GM23338 (cell line): ENCODE measurements around the gene SEC22B. TPM values are rescaled to one million over a fixed set of nuclear protein-coding genes. Genes with fewer than 3 reads are reported as not detected.
A peak's percentile ranks its signal among the peaks of the same experiment; 100 is the strongest.
"Not testable (repeated sequence)": the region's sequence is repeated elsewhere in the genome, so short reads cannot be mapped to it uniquely, and the experiment has no call there.

Experiments
- ATAC-seq: fragments of 200-7000 bp; cut with Tn5 transposase; 3 replicates; pipeline ENCODE4 v1.9.1; 2020
- DNase-seq: peaks from one replicate; pipeline ENCODE4 v3.0.0-alpha.2; 2015; ENCODE audit warnings: low spot score
- H2AFZ ChIP-seq: fragments of 200-600 bp; sonication (generic); 2 replicates; pipeline ENCODE4 v1.8.0; 2016; ENCODE audit warnings: antibody characterized with exemption, mild to moderate bottlenecking, moderate library complexity
- H3F3A ChIP-seq: fragments of 200-600 bp; sonication (generic); replicated peaks from 2 replicates; pipeline ENCODE4 v1.8.0; 2017; ENCODE audit warnings: antibody characterized with exemption, mixed run types, low read depth
- H3K27ac ChIP-seq: fragments of 200-600 bp; sonication (generic); 2 replicates; pipeline ENCODE4 v1.6.1; 2016; ENCODE audit warnings: low read depth
- H3K27me3 ChIP-seq: fragments of 200-600 bp; sonication (generic); 2 replicates; pipeline ENCODE4 v1.8.0; 2016; ENCODE audit warnings: mild to moderate bottlenecking, mixed run types, moderate library complexity; ENCODE audit not compliant: insufficient read depth
- H3K36me3 ChIP-seq: fragments of 200-600 bp; sonication (generic); 2 replicates; pipeline ENCODE4 v1.8.0; 2016; ENCODE audit warnings: mild to moderate bottlenecking; ENCODE audit not compliant: insufficient read depth
- H3K4me1 ChIP-seq: fragments of 200-600 bp; sonication (generic); 2 replicates; pipeline ENCODE4 v1.8.0; 2016; ENCODE audit warnings: mild to moderate bottlenecking, moderate library complexity; ENCODE audit not compliant: insufficient read depth
- H3K4me2 ChIP-seq: fragments of 200-600 bp; sonication (generic); 2 replicates; pipeline ENCODE4 v1.7.1; 2017; ENCODE audit warnings: mixed run types
- H3K4me3 ChIP-seq: fragments of 200-600 bp; sonication (generic); 2 replicates; pipeline ENCODE4 v1.6.1; 2016; ENCODE audit warnings: mixed run types
- H3K79me2 ChIP-seq: fragments of 200-600 bp; sonication (generic); replicated peaks from 2 replicates; pipeline ENCODE4 v1.8.0; 2017; ENCODE audit warnings: mild to moderate bottlenecking; ENCODE audit not compliant: insufficient read depth
- H3K9me2 ChIP-seq: fragments of 200-600 bp; sonication (generic); 2 replicates; pipeline ENCODE4 v1.8.0; 2017; ENCODE audit not compliant: insufficient read depth
- H4K20me1 ChIP-seq: fragments of 200-600 bp; sonication (generic); replicated peaks from 2 replicates; pipeline ENCODE4 v1.8.0; 2017; ENCODE audit warnings: mild to moderate bottlenecking; ENCODE audit not compliant: insufficient read depth
- H3K27ac Mint-ChIP-seq: 2 replicates; pipeline ENCODE4 v1.8.0; 2020; ENCODE audit warnings: inconsistent platforms, mild to moderate bottlenecking, moderate library complexity, mixed read lengths
- H3K27me3 Mint-ChIP-seq: 3 replicates; pipeline ENCODE4 v1.8.0; 2022; ENCODE audit warnings: low read depth, mild to moderate bottlenecking, moderate library complexity, mixed read lengths, inconsistent platforms; ENCODE audit not compliant: insufficient read depth, poor library complexity
- H3K36me3 Mint-ChIP-seq: 3 replicates; pipeline ENCODE4 v1.8.0; 2021; ENCODE audit warnings: low read depth, mild to moderate bottlenecking, inconsistent platforms, moderate library complexity, mixed read lengths
- H3K4me1 Mint-ChIP-seq: 3 replicates; pipeline ENCODE4 v1.8.0; 2020; ENCODE audit warnings: mild to moderate bottlenecking, inconsistent platforms, mixed read lengths
- H3K4me3 Mint-ChIP-seq: 3 replicates; pipeline ENCODE4 v1.8.0; 2021; ENCODE audit warnings: moderate library complexity, mild to moderate bottlenecking, inconsistent platforms, mixed read lengths
- H3K9me3 Mint-ChIP-seq: 3 replicates; pipeline ENCODE4 v1.8.0; 2020; ENCODE audit warnings: moderate library complexity, mild to moderate bottlenecking, inconsistent platforms, mixed read lengths
- CREB1 ChIP-seq: fragments of 250-450 bp; sonication (Bioruptor Pico); IDR thresholded peaks from 2 replicates; pipeline ENCODE4 v1.5.0; 2020; ENCODE audit warnings: low read depth, mild to moderate bottlenecking, moderate library complexity
- NANOG ChIP-seq: IDR thresholded peaks from 2 replicates; pipeline ENCODE4 v1.6.1; 2016; ENCODE audit warnings: antibody characterized with exemption, borderline replicate concordance
- POLR2AphosphoS5 ChIP-seq: IDR thresholded peaks from 2 replicates; pipeline ENCODE4 v1.6.1; 2016; ENCODE audit warnings: antibody characterized with exemption, low read depth
- STAT1 ChIP-seq: IDR thresholded peaks from one replicate; pipeline ENCODE4 v1.6.1; 2016; ENCODE audit warnings: antibody characterized with exemption; ENCODE audit not compliant: unreplicated experiment
- ZNF462 ChIP-seq: fragments of 250-450 bp; sonication (Bioruptor Pico); IDR thresholded peaks from 2 replicates; pipeline ENCODE4 v1.5.0; 2020; ENCODE audit warnings: mild to moderate bottlenecking, moderate library complexity
- polyA plus RNA-seq: library from polyadenylated mRNA; unstranded; fragments of >200 nt; fragmentation: Nextera tagmentation; extraction: Ambion mirVana; gene quantifications from 2 replicates; pipeline ENCODE4 v1.2.1, GENCODE V29; 2016
- total RNA-seq: library from RNA; depleted of rRNA; stranded (reverse); fragments of >200 nt; shearing (Covaris generic); gene quantifications from 2 replicates; pipeline ENCODE4 v1.2.3, GENCODE V29; 2014
- TF ChIP-seq, protein P1 (sequence below), 2 experiments: fragments of 200-600 bp in 1 of 2; sonication (generic) in 1 of 2; conservative IDR thresholded peaks; 2 replicates each; pipeline versions ENCODE4 v1.5.1 to v1.6.1; 2016 to 2017; ENCODE audit warnings: antibody characterized with exemption in 2 of 2, low read depth in 2 of 2, mild to moderate bottlenecking in 2 of 2, moderate library complexity in 1 of 2

The SEC22B gene
- total and polyA plus RNA-seq, 2 experiments from 2014 or later: 14.2 to 17.6 TPM

DNA sequence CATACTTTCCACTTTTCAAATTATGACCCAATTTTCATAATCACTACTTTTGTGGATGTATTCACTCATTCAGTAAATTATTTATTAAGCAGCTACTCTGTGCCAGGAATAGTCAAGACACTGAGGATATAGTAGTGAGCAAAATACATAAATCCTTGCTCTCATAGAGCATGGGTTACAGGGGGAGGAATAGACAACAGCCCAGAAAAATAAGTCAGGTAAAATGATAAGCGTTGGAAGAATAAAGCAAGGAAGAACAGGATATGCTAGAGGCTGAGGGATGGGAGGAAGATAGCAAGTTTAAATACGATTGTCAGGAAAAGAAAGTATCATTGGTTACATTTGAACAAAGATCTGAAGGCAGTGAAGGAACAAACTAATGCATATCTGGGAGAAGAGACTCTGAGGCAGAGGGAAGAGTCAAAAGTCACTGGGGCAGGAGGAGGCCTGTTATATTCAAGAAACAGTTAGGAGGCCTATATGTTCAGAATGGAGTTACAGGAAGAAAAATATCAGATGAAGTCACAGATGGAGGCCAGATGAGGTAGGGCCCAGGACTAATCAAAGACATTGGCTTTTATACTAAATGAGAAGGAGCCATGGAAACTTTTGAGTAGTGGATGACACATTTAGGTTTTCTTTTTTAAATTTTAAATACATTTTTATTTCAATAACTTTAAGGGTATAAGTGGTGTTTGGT is 42.9 kb downstream of the SEC22B start:
- no peak overlapping the region for H3K27ac ChIP-seq
- H3K4me3 ChIP-seq: no peak overlapping the region
- Mint-ChIP-seq H3K27ac (no peak overlapping the region), H3K27me3 (peaks cover 28% of the 10 kb centered on the region), H3K9me3 (no peaks in the 10 kb centered on the region), H3K4me1 (peaks cover 4% of the 10 kb centered on the region; the same call in 2 of the 3 replicates), H3K4me3 (no peak overlapping the region), H3K36me3 (no peaks in the 10 kb centered on the region)
- H2AFZ ChIP-seq: no peak overlapping the region
- H3K9me2 ChIP-seq: no peaks in the 10 kb centered on the region
- peaks cover 60% of the 10 kb centered on the region for H3K27me3 ChIP-seq
- TF ChIP-seq STAT1 (no peak), NANOG (no peak), ZNF462 (CRISPR knock-in tag) (no peak), CREB1 (CRISPR knock-in tag) (no peak), POLR2AphosphoS5 (no peak)
- TF ChIP-seq, protein P1, sequence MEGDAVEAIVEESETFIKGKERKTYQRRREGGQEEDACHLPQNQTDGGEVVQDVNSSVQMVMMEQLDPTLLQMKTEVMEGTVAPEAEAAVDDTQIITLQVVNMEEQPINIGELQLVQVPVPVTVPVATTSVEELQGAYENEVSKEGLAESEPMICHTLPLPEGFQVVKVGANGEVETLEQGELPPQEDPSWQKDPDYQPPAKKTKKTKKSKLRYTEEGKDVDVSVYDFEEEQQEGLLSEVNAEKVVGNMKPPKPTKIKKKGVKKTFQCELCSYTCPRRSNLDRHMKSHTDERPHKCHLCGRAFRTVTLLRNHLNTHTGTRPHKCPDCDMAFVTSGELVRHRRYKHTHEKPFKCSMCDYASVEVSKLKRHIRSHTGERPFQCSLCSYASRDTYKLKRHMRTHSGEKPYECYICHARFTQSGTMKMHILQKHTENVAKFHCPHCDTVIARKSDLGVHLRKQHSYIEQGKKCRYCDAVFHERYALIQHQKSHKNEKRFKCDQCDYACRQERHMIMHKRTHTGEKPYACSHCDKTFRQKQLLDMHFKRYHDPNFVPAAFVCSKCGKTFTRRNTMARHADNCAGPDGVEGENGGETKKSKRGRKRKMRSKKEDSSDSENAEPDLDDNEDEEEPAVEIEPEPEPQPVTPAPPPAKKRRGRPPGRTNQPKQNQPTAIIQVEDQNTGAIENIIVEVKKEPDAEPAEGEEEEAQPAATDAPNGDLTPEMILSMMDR (conservative IDR thresholded peaks at IDR 0.05; ENCODE audit: low read depth in 2 of 2): no peak
- H3K4me2 ChIP-seq: no peak overlapping the region
- no peaks in the 10 kb centered on the region for H3F3A ChIP-seq
- H3K4me1 ChIP-seq: no peaks in the 10 kb centered on the region; the same call in 1 of the 2 replicates
- ATAC-seq: no peak
- H3K79me2 ChIP-seq: no peaks in the 10 kb centered on the region
- no peaks in the 10 kb centered on the region for H3K36me3 ChIP-seq
- no peak for DNase-seq
- peaks cover 9% of the 10 kb centered on the region; the same call in 1 of the 2 replicates for H4K20me1 ChIP-seq

DNA sequence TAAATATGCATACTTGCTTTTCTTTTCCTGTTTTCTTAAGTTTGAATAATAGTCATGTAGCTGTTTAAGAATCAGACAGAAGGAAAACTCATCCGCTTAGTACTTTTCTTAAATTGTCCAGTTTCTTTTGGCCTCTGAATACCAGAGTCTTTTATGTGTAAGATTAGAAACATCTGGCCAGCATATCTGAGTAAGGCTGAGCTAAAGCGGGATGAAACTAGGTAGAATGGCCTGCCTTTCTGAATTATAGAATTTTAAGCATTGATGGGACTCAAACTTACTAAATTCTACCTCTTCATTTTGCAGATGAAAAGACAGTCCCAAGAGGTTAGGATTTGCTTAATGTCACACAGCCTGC is 43.9 kb downstream of the SEC22B start:
- not testable (repeated sequence) for H3K27ac ChIP-seq, DNase-seq, H4K20me1 ChIP-seq, H3F3A ChIP-seq, H3K4me3 Mint-ChIP-seq, H3K9me2 ChIP-seq, ATAC-seq, H3K4me1 Mint-ChIP-seq, H3K36me3 ChIP-seq, H3K4me2 ChIP-seq, H3K9me3 Mint-ChIP-seq, H3K79me2 ChIP-seq, H2AFZ ChIP-seq, H3K4me1 ChIP-seq, H3K4me3 ChIP-seq, H3K27ac Mint-ChIP-seq, H3K36me3 Mint-ChIP-seq
- peaks cover 28% of the 10 kb centered on the region for H3K27me3 Mint-ChIP-seq
- H3K27me3 ChIP-seq: peaks cover 55% of the 10 kb centered on the region

DNA sequence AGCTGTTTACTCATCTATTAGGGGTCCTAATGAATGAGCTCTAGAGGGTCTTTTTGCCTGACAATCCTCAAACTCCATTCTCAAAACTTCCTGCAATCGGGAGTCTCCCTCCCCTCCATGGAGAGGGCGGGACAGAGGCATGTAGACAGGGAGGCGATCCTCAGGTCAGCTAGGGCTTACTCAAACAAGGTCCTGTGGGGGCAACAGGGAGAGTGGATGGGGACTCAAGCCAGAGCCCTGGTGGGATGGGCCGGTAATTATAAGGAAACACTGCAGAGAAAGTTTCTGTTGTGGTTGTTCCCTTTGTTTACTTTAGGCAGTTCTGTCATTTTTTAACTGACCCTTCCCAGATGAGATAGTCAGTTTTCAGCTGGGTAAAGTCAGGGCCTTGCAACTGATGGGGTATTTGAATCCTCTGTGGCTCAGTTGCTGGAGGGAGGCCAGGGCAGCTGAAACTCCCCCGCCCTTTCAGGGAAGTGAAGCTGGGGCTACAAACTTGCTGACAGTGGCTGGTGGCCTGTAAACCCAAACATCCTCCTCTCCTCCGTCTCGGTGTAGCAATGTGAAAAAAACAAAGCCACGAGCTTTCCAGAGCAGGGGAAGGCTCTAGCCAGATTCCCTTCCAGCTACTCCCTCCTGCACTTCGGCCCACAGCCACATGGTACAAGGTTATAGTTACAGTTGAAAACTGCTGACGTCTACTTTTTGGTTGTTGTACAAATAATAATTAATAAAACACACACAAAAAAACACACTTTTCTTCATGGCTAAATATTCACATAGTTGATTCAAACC is 44.5 kb downstream of the SEC22B start:
- H3K9me2 ChIP-seq, H3K4me2 ChIP-seq, H3K36me3 ChIP-seq, H3K4me3 Mint-ChIP-seq, H4K20me1 ChIP-seq, H3K36me3 Mint-ChIP-seq, H3K27ac Mint-ChIP-seq, H3K4me1 Mint-ChIP-seq, H3K9me3 Mint-ChIP-seq, H3K27ac ChIP-seq, H3F3A ChIP-seq, H3K4me1 ChIP-seq, H3K4me3 ChIP-seq, H2AFZ ChIP-seq, H3K79me2 ChIP-seq: not testable (repeated sequence)
- DNase-seq (peak; percentile 15), ATAC-seq (peak; percentile 85)
- peaks cover 27% of the 10 kb centered on the region for H3K27me3 Mint-ChIP-seq
- H3K27me3 ChIP-seq: peaks cover 49% of the 10 kb centered on the region
